SK-N-SH treated with all-trans-retinoic acid at 6 μM for 48 hours (cell line): ENCODE measurements around the gene PREB.

ENCODE experiments used
- CREB5 ChIP-seq: fragments of 250-450 bp; sonication (Bioruptor Pico); IDR thresholded peaks from 2 replicates; pipeline ENCODE4 v1.5.1; 2020; ENCODE audit warnings: low read depth, mild to moderate bottlenecking, moderate library complexity
- PATZ1 ChIP-seq: fragments of 250-450 bp; sonication (Bioruptor Pico); IDR thresholded peaks from 2 replicates; pipeline ENCODE4 v1.8.0; 2020; ENCODE audit warnings: mild to moderate bottlenecking, moderate library complexity, borderline replicate concordance

- no peak for TF ChIP-seq PATZ1 (CRISPR knock-in tag)
- no peak for TF ChIP-seq CREB5 (CRISPR knock-in tag)
These were observed 1.1 kb upstream of the PREB start for GRCh38 chr2:27135478-27135955.
